CD4-positive, alpha-beta T cell treated with Interleukin-21 for 1 hour (primary cell): ENCODE measurements around the gene RARRES2.
"Not testable (repeated sequence)": the region's sequence is repeated elsewhere in the genome, so short reads cannot be mapped to it uniquely, and the experiment has no call there.

ENCODE experiments used
- DNase-seq: peaks from one replicate; pipeline ENCODE4 v3.0.0-alpha.2; 2020

Gene RARRES2

GRCh38 chr7:150314639-150315239, 26.7 kb downstream of the RARRES2 start:
- DNase-seq: no peak

GRCh38 chr7:150313870-150314269, 27.6 kb downstream of the RARRES2 start:
- no peak for DNase-seq

DNA sequence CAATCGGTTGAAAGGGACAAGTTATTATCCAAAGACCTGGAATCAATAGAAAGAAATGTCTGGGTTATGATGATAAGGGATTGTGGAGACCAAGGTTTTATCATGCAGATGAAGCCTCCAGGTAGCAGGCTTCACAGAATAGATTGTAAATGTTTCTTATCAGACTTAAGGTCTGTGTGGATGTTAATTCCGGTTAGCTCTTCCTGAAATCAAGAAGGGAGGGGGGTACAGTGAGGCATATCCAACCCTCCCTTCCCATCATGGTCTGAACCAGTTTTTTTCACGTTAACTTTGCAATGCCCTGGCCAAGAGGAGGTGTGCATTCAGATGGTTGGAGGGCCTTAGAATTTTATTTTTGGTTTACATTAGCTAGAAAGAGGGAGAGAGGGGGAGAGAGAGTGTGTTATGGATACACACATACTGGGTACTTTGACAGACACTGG, 28.0 kb downstream of the RARRES2 start:
- no peak for DNase-seq

DNA sequence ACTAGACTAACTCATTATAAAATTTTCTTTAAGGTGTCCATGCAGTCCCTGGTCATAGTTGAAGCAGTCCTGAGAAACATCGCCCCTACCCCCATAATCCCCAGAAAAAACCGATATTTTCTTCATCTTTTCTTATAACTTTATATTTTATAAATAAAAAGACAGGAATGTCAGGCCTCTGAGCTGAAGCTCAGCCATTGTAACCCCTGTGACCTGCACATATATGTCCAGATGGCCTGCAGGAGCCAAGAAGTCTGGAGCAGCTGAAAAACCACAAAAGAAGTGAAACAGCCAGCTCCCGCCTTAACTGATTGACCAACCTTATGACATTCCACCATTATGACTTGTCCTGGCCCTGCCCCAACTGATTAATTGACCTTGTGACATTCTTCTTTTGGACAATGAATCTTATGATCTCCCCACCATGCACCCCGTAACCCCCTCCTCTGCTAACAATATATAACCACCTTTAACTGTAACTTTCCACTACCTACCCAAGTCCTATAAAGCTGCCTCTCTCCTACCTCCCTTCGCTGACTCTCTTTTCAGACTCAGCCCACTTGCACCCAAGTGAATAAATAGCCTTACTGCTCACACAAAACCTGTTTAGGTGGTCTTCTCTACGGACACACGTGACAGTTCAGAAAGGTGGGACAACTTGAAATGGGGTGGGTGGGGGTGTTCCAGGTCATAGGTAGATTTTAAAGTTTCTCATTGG, 28.6 kb downstream of the RARRES2 start:
- not testable (repeated sequence) for DNase-seq

DNA sequence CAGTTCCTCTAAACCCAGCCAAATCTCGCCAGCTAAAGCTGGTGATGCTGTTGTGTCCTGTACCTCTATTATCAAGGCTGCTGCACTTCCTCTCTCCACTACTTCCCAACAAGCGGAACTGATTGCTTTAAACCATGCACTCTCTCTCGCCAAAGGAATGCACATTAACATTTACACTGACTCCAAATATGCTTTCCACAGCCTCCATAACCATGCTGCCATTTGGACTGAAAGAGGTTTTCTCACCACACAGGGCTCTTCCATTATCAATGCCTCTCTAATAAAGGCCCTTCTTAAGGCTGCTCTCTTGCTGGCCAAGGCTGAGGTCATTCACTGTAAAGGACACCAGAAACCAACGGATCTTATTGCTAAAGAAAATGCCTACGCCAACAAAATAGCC, 29.7 kb downstream of the RARRES2 start:
- no peak for DNase-seq

GRCh38 chr7:150311146-150311545, 30.3 kb downstream of the RARRES2 start:
- no peak for DNase-seq

GRCh38 chr7:150308575-150308974, 32.9 kb downstream of the RARRES2 start:
- DNase-seq: no peak

DNA sequence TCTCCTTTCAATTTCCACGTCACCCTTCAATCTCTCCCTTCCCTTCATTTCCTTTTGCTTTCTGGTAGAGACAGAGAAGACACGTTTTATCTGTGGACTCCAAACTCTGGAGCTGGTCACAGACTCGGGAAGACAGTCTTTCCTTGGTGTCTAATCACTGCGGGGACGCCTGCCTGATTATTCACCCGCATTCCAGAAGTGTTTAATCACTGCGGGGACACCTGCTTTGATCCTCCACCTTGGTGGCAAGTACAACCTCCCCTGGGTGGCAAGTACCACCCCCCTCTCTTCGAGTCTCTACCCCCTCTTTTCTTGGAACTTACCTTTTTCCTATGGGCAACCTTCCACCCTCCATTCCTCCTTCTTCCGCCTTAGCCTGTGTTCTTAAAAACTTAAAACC, 33.5 kb downstream of the RARRES2 start:
- no peak for DNase-seq

DNA sequence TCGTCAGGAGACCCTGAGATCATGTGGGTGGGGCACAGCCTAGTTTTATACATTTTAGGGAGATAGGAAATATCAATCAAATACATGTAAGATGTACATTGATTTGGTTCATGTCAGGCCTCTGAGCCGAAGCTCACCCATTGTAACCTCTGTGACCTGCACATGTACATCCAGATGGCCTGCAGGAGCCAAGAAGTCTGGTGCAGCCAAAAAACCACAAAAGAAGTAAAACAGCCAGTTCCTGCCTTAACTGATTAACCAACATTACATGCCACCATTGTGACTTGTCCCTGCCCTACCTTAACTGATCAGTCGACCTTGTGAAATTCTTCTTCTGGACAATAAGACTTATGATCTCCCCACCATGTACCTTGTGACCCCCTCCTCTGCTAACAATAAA, 34.3 kb downstream of the RARRES2 start:
- no peak for DNase-seq

- not testable (repeated sequence) for DNase-seq
Observed at GRCh38 chr7:150306377-150306776, 35.1 kb downstream of the RARRES2 start.

DNA sequence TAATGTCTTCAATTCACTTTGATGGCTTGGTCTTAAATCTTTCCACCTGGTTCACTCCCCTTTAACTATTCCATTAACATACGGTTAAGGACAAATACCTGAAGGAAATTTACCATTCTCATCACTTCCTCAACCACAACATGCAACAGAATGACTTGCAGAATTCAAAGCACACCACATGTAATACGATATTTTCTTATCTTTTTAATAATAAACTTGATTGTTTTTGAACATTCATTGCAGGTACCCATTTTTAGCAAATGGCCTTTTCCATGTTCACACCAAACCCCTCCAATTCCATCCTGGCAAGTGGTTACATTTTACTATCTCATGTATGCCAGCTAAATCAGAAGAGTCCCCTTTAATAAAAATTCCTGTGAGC, 35.5 kb downstream of the RARRES2 start:
- DNase-seq: not testable (repeated sequence)

- DNase-seq: not testable (repeated sequence)
Observed at GRCh38 chr7:150305259-150305902, 36.0 kb downstream of the RARRES2 start.

- not testable (repeated sequence) for DNase-seq
Observed at GRCh38 chr7:150304499-150305258, 36.8 kb downstream of the RARRES2 start.

DNA sequence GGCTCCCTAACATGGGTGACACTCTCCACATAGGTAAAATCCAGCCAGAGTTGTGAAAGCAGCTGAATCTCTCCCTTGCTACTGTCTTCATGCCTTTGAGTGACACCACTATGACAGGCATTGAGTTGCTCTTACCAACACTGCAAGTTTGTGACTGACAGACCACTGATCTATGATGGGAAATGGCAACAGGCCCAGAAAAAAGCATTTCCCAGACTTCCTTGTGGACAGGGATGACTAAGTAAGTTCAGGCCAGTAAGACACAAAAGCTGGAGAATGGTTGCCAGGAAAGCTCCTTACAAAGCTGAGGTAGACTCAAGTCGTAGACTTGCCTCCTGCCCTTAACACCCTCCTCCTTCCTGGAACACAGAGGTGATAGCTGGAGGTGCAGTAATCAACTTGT, 38.5 kb downstream of the RARRES2 start:
- DNase-seq: not testable (repeated sequence)

GRCh38 chr7:150297978-150298377, 43.5 kb downstream of the RARRES2 start:
- not testable (repeated sequence) for DNase-seq

DNA sequence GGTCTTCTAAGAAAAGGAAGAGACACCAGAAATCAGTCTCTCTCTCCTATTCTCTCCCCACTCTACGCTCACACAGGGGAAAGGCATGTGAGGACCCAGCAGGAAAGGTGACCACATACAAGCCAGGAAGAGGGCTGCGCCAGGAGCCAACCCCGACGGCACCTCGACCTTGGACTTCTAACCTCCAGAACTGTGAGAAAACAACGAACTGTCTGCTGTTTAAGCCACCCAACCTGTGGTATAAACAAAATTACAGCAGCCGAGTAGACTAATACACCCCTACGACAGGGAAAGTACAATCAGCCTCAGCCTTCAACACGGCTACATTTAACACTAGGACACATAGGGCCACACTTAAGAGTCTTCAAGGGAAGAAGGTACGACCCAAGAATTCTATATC, 44.6 kb downstream of the RARRES2 start:
- DNase-seq: not testable (repeated sequence)

- not testable (repeated sequence) for DNase-seq
Observed at GRCh38 chr7:150295614-150296013, 45.8 kb downstream of the RARRES2 start.

DNA sequence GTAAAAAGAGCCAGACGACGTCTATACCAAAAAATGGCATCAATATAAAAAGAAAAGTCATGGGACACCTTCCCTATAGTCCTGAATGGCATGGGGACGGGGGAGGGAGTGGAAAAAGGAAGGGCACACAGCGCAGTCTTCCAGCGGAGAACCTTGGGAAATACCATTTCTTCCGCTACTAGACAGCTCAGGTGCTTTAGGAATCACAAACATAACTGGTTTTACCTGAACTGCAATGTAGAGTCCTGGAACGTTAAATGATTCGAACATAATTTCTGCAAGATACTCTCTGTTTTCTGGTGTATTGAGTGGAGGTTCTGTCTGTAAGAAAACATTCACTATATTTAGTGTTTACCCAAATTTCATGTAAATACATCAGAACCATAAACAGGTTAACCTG, 46.4 kb downstream of the RARRES2 start:
- DNase-seq: not testable (repeated sequence)

DNA sequence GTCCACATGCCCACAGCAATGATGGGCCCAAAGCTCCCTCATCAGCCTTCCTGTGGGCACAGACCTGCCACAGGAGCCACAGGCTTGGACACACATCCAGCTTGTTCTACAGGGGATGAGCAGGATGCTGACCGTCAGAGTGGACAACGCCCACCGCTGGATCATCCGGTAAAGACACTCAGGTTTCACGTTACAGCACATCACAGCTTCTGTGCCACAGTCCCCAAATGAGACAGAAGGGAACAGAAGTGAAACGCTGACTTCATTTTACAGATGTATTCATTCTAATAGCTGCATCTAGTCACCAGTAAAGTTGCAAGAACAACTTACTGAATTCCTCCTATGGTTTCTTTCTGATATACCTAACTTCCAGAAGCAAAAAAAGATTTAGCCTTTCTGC, 51.1 kb downstream of the RARRES2 start:
- not testable (repeated sequence) for DNase-seq

- not testable (repeated sequence) for DNase-seq
Observed at GRCh38 chr7:150288816-150289215, 52.6 kb downstream of the RARRES2 start.
